GM21528 (cell line): Measurements from ENCODE around the gene SLAMF7.
"Not testable (repeated sequence)": the region's sequence is repeated elsewhere in the genome, so short reads cannot be mapped to it uniquely, and the experiment has no call there.

Source experiments
- ATAC-seq: cut with Tn5 transposase; IDR thresholded peaks from one replicate; pipeline ENCODE4 v1.9.1; 2021; ENCODE audit warnings: mild to moderate bottlenecking, moderate library complexity; ENCODE audit not compliant: unreplicated experiment, low FRiP score

Gene SLAMF7

GRCh38 chr1:160739098-160739511, at the start of gene SLAMF7:
SLAMF7 (plus strand) TSS chr1:160739247; CDS start chr1:160739302, 55 bp downstream.
- ATAC-seq: peak; percentile 58

- ATAC-seq: not testable (repeated sequence)
Measured at GRCh38 chr1:160692390-160692789, 46.7 kb upstream of the SLAMF7 start.

- ATAC-seq: no peak
Measured at GRCh38 chr1:160702100-160702499, 36.9 kb upstream of the SLAMF7 start.

- ATAC-seq: no peak
Measured at GRCh38 chr1:160704250-160704649, 34.8 kb upstream of the SLAMF7 start.

- ATAC-seq: not testable (repeated sequence)
Measured at GRCh38 chr1:160705212-160705621, 33.8 kb upstream of the SLAMF7 start.

GRCh38 chr1:160705742-160706141, 33.3 kb upstream of the SLAMF7 start:
- no peak for ATAC-seq

- no peak for ATAC-seq
Measured at GRCh38 chr1:160706526-160707235, 32.4 kb upstream of the SLAMF7 start.

- no peak for ATAC-seq
Measured at GRCh38 chr1:160707236-160708064, 31.6 kb upstream of the SLAMF7 start.

GRCh38 chr1:160708118-160708517, 30.9 kb upstream of the SLAMF7 start:
- ATAC-seq: no peak

GRCh38 chr1:160708801-160709200, 30.2 kb upstream of the SLAMF7 start:
- peak; percentile 29 for ATAC-seq

- no peak for ATAC-seq
Measured at GRCh38 chr1:160709715-160710114, 29.3 kb upstream of the SLAMF7 start.

GRCh38 chr1:160710517-160711252, 28.4 kb upstream of the SLAMF7 start:
- no peak for ATAC-seq

GRCh38 chr1:160711276-160711601, 27.8 kb upstream of the SLAMF7 start:
- no peak for ATAC-seq

GRCh38 chr1:160711602-160712311, 27.3 kb upstream of the SLAMF7 start, which contains the start of gene CD48:
CD48 (minus strand) TSS chr1:160711822; CDS start chr1:160711763, 59 bp downstream.
- no peak for ATAC-seq

GRCh38 chr1:160712525-160713080, 26.4 kb upstream of the SLAMF7 start:
- peak; percentile 38 for ATAC-seq

GRCh38 chr1:160713161-160713560, 25.9 kb upstream of the SLAMF7 start:
- no peak for ATAC-seq

GRCh38 chr1:160714034-160714648, 24.9 kb upstream of the SLAMF7 start:
- ATAC-seq: not testable (repeated sequence)

GRCh38 chr1:160716013-160716412, 23.0 kb upstream of the SLAMF7 start:
- no peak for ATAC-seq

- no peak for ATAC-seq
Measured at GRCh38 chr1:160717306-160717705, 21.7 kb upstream of the SLAMF7 start.

GRCh38 chr1:160718210-160718609, 20.8 kb upstream of the SLAMF7 start:
- no peak for ATAC-seq
